HepG2 (cell line): Measurements from ENCODE around the gene SETD1A. TPM values are rescaled to one million over a fixed set of nuclear protein-coding genes. Genes with fewer than 3 reads are reported as not detected.
A peak's percentile ranks its signal among the peaks of the same experiment; 100 is the strongest.

Experiments used
- CBFB ChIP-seq: sonication (generic); formaldehyde crosslinking; IDR thresholded peaks from 2 replicates; pipeline ENCODE4 v1.4.0; 2020; ENCODE audit warnings: missing genetic modification reagents
- FOXP1 ChIP-seq, 2 experiments: fragments of 450-650 bp in 1 of 2; IDR thresholded peaks; 2 replicates each; pipeline ENCODE4 v1.6.1; 2017 to 2018; ENCODE audit warnings: antibody characterized with exemption in 1 of 2
- GPBP1L1 ChIP-seq: sonication (generic); formaldehyde crosslinking; IDR thresholded peaks from 2 replicates; pipeline ENCODE4 v1.5.0; 2020; ENCODE audit warnings: mild to moderate bottlenecking, missing genetic modification reagents
- GTF3A ChIP-seq: sonication (generic); formaldehyde crosslinking; conservative IDR thresholded peaks from 2 replicates; pipeline ENCODE4 v1.4.0; 2020; ENCODE audit warnings: mild to moderate bottlenecking, missing genetic modification reagents
- GZF1 ChIP-seq: sonication (generic); formaldehyde crosslinking; IDR thresholded peaks from 2 replicates; pipeline ENCODE4 v1.5.1; 2020; ENCODE audit warnings: mild to moderate bottlenecking, missing genetic modification reagents
- HNF4G ChIP-seq, 2 experiments: sonication (generic) in 1 of 2; formaldehyde crosslinking in 1 of 2; IDR thresholded peaks; 2 replicates each; pipeline versions ENCODE4 v1.4.0 to v1.6.1; 2011 to 2020; ENCODE audit warnings: borderline replicate concordance in 2 of 2, low read depth in 2 of 2, mild to moderate bottlenecking in 2 of 2, low read length in 1 of 2, missing genetic modification reagents in 1 of 2, moderate library complexity in 1 of 2
- KAT7 ChIP-seq: IDR thresholded peaks from 2 replicates; pipeline ENCODE4 v1.6.1; 2018; ENCODE audit warnings: borderline replicate concordance, missing compliant biosample characterization
- KDM5B ChIP-seq: sonication (generic); formaldehyde crosslinking; IDR thresholded peaks from 2 replicates; pipeline ENCODE4 v1.4.0; 2020; ENCODE audit warnings: missing genetic modification reagents, mild to moderate bottlenecking, borderline replicate concordance
- MAF1 ChIP-seq: sonication (generic); formaldehyde crosslinking; IDR thresholded peaks from 2 replicates; pipeline ENCODE4 v1.5.0; 2020; ENCODE audit warnings: missing genetic modification reagents, borderline replicate concordance
- PHB2 ChIP-seq: fragments of 450-650 bp; IDR thresholded peaks from 2 replicates; pipeline ENCODE4 v1.6.1; 2018; ENCODE audit not compliant: partially characterized antibody
- RBFOX2 ChIP-seq: fragments of 200-400 bp; formaldehyde crosslinking; IDR thresholded peaks from 2 replicates; pipeline ENCODE4 v1.6.1; 2017; ENCODE audit warnings: low read depth, mild to moderate bottlenecking, low read length
- ZBTB46 ChIP-seq: sonication (generic); formaldehyde crosslinking; IDR thresholded peaks from 2 replicates; pipeline ENCODE4 v1.4.0; 2020; ENCODE audit warnings: mild to moderate bottlenecking, missing genetic modification reagents, borderline replicate concordance
- ZBTB49 ChIP-seq: sonication (generic); formaldehyde crosslinking; IDR thresholded peaks from 2 replicates; pipeline ENCODE4 v1.4.0; 2020; ENCODE audit warnings: missing genetic modification reagents, borderline replicate concordance
- ZMAT3 ChIP-seq: sonication (generic); formaldehyde crosslinking; conservative IDR thresholded peaks from 2 replicates; pipeline ENCODE4 v1.7.0; 2021; ENCODE audit warnings: missing genetic modification reagents
- ZNF20 ChIP-seq: sonication (generic); formaldehyde crosslinking; IDR thresholded peaks from 2 replicates; pipeline ENCODE4 v1.4.0; 2020; ENCODE audit warnings: mild to moderate bottlenecking, moderate library complexity, missing genetic modification reagents
- ZNF260 ChIP-seq: sonication (generic); formaldehyde crosslinking; IDR thresholded peaks from 2 replicates; pipeline ENCODE4 v1.4.0; 2020; ENCODE audit warnings: missing genetic modification reagents, low read depth, mild to moderate bottlenecking, borderline replicate concordance
- ZNF510 ChIP-seq: sonication (generic); formaldehyde crosslinking; IDR thresholded peaks from 2 replicates; pipeline ENCODE4 v1.4.0; 2020; ENCODE audit warnings: low read depth, mild to moderate bottlenecking, missing genetic modification reagents
- ZNF557 ChIP-seq: sonication (generic); formaldehyde crosslinking; IDR thresholded peaks from 2 replicates; pipeline ENCODE4 v1.4.0; 2020; ENCODE audit warnings: missing genetic modification reagents
- ZNF564 ChIP-seq: sonication (generic); formaldehyde crosslinking; IDR thresholded peaks from 2 replicates; pipeline ENCODE4 v1.8.1; 2023; ENCODE audit warnings: mild to moderate bottlenecking, missing genetic modification reagents
- polyA plus RNA-seq, 8 experiments: library from polyadenylated mRNA; depleted of rRNA in 3 of 8; stranded (reverse) in 7 of 8; unstranded in 1 of 8; fragments of >200 nt; fragmentation: Illumina TruSeq in 4 of 8; extraction: Trizol in 4 of 8; gene quantifications; 2 replicates each; pipeline versions ENCODE4 v1.2.1 to v1.2.3, GENCODE V29; 2011 to 2016; ENCODE audit warnings: low read depth in 4 of 8, missing spikeins in 1 of 8, mixed read lengths in 1 of 8; ENCODE audit not compliant: insufficient read depth in 1 of 8
- total RNA-seq, 5 experiments: library from RNA; depleted of rRNA; stranded (reverse); fragments of >200 nt; fragmentation: Illumina TruSeq; extraction: Trizol; gene quantifications; 2 replicates each; pipeline ENCODE4 v1.2.3, GENCODE V29; 2016; ENCODE audit warnings: low read depth in 1 of 5
- TF ChIP-seq, protein P1 (sequence below): IDR thresholded peaks from 2 replicates; pipeline ENCODE4 v1.6.1; 2016; ENCODE audit warnings: missing biosample characterization, missing genetic modification reagents, low read depth
- TF ChIP-seq, protein P2 (sequence below): sonication (generic); formaldehyde crosslinking; IDR thresholded peaks from 2 replicates; pipeline ENCODE4 v1.8.1; 2023; ENCODE audit warnings: missing genetic modification reagents, mild to moderate bottlenecking, borderline replicate concordance

Gene SETD1A
- total and polyA plus RNA-seq, 2 of the 13 experiments (the other 11 are each of a cell fraction or from before 2014, with no cell fraction given), result 3.8 to 5.6 TPM

DNA sequence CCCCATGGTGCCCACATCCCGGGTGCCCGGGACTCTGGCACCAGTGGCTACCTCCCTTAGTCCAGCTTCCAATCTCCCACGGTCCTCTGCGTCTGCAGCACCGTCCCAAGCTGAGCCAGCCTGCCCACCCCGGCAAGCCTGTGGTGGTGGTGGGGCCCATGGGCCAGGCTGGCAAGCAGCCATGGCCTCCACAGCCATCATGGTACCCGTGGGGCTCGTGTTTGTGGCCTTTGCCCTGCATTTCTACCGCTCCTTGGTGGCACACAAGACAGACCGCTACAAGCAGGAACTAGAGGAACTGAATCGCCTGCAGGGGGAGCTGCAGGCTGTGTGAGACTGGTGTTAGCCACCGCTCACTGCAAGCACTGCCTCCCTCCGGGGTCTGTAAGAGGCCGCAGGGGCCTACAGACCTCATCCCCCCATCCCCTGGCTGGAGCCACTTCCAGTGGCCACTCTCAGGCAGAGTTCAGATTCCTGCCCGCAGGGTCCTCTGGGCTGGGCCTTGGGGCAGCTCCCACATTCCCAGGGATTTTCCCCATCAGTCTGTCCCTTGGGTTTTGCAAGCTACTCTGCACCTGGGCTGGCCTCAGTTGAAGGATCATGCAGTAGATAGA is 3.9 kb upstream of the SETD1A start (continued):
- no peak; the same call in 1 of the 2 replicates for TF ChIP-seq HNF4G (IDR thresholded peaks at IDR 0.05; ENCODE audit: borderline replicate concordance, low read depth, low read length)
- no peak for TF ChIP-seq HNF4G (CRISPR knock-in tag; IDR thresholded peaks at IDR 0.05; ENCODE audit: borderline replicate concordance, low read depth)
- TF ChIP-seq ZBTB49, result no peak
- peak; percentile 36; the same call in 1 of the 2 replicates for TF ChIP-seq KDM5B
- 0 out of 2 replicates have a peak, but pooled peaks have one; percentile 46 for TF ChIP-seq RBFOX2
- TF ChIP-seq ZNF20, result no peak
- no peak for TF ChIP-seq ZNF564 (CRISPR knock-in tag)
- TF ChIP-seq GZF1 (CRISPR knock-in tag), result 0 out of 2 replicates have a peak, but pooled peaks have one; percentile 53
- no peak for TF ChIP-seq ZBTB46 (CRISPR knock-in tag)
- TF ChIP-seq GPBP1L1 (CRISPR knock-in tag), result no peak
- no peak for TF ChIP-seq PHB2
- no peak for TF ChIP-seq ZNF557 (CRISPR knock-in tag)
- no peak for TF ChIP-seq ZNF260 (CRISPR knock-in tag)
- TF ChIP-seq ZNF510, result no peak; the same call in 1 of the 2 replicates
- TF ChIP-seq, protein P1, sequence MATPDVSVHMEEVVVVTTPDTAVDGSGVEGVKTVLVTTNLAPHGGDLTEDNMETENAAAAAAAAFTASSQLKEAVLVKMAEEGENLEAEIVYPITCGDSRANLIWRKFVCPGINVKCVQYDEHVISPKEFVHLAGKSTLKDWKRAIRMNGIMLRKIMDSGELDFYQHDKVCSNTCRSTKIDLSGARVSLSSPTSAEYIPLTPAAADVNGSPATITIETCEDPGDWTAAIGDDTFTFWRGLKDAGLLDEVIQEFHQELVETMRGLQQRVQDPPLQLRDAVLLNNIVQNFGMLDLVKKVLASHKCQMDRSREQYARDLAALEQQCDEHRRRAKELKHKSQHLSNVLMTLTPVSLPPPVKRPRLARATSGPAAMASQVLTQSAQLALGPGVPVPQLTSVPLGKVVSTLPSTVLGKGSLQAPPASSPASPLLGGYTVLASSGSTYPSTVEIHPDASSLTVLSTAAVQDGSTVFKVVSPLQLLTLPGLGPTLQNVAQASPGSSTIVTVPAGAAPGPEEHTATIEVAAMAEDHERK (CRISPR knock-in tag), result no peak
- no peak for TF ChIP-seq FOXP1 (IDR thresholded peaks at IDR 0.05)
- no peak for TF ChIP-seq FOXP1 (CRISPR knock-in tag; IDR thresholded peaks at IDR 0.05)
- no peak for TF ChIP-seq GTF3A (CRISPR knock-in tag)
- peak; percentile 90; the same call in 1 of the 2 replicates for TF ChIP-seq ZMAT3 (CRISPR knock-in tag)
- TF ChIP-seq CBFB, result peak; percentile 67; the same call in 1 of the 2 replicates
- peak; percentile 21; the same call in 1 of the 2 replicates for TF ChIP-seq KAT7
- no peak for TF ChIP-seq MAF1
- TF ChIP-seq, protein P2, sequence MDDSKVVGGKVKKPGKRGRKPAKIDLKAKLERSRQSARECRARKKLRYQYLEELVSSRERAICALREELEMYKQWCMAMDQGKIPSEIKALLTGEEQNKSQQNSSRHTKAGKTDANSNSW (CRISPR knock-in tag), result no peak
